Measurements from ENCODE around the gene FUT2. TPM values are rescaled to one million over a fixed set of nuclear protein-coding genes. Genes with fewer than 3 reads are reported as not detected.
"Not testable (repeated sequence)": the region's sequence is repeated elsewhere in the genome, so short reads cannot be mapped to it uniquely, and the experiment has no call there.

The FUT2 gene
- total and polyA plus RNA-seq, 2 experiments from 2014 or later, result 0.25 TPM; not detected in 1

DNA sequence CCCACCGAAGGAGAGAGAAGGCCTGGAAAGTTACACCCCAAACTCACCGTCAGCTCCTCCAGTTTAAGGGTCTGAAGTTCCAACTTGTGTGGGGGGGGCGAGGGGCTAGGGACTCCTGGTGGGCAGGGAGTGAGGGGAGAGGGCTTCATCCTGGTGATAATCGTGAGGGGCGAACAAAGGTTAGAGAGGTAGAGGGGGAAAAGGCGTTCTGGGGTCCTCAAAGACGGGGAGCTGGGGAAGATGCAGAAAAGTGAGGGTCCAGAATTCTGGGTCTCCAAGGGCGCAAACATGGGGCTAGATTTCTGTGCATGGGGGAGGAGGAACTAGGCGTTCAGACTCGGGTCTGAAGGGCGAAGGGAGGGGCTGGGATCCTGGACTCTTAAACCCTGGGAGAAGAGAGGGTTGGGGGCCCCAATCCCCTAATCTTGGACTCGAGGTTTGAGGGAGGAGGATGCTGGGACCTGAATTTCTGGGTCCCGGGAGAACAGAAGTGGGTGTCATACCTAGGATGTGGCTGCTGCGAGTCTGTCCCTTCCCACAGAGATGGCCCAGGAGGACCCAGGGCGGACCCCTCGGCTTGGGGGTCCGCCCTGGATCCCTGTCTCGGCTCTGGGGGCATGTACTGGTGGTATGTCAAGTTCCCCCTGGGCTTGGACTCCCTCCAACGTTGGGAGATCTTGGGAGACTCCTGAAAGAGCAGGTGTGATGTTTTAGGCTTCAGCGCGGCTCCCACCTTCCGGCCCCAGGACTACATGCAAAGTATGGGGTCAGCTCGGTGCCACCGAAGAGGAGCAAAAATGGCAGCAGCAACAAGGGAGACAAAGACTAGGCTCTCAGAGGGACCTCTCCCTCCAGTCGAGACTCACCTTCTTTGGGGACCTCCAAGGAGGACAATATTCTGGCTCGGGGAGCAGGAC is 19.2 kb downstream of the FUT2 start:
- Histone ChIP-seq H3K4me3 (peak overlapping the region; percentile 77), H3K4me2 (ENCODE audit: unreplicated experiment) (peak overlapping the region; percentile 89), H2AFZ (peak overlapping the region; percentile 88), H3K9ac (peak overlapping the region; percentile 83), H3K9me2 (ENCODE audit: insufficient read depth) (no peaks in the 10 kb centered on the region), H3K36me3 (ENCODE audit: low read depth) (no peaks in the 10 kb centered on the region), H3K4me1 (ENCODE audit: insufficient read depth) (peaks cover 24% of the 10 kb centered on the region), H3K9me3 (ENCODE audit: low read depth) (no peaks in the 10 kb centered on the region), H3K27me3 (replicated peaks; ENCODE audit: insufficient read depth) (no peaks in the 10 kb centered on the region), H3K27ac (peak overlapping the region; percentile 60), H4K20me1 (ENCODE audit: insufficient read depth) (no peaks in the 10 kb centered on the region), H3K79me2 (ENCODE audit: insufficient read depth) (0 out of 2 replicates have a peak, but pooled peaks cover 8% of the 10 kb centered on the region), H3F3A (ENCODE audit: insufficient read depth) (peaks cover 7% of the 10 kb centered on the region; the same call in 1 of the 2 replicates)
- no peak for DNase-seq
- in situ Hi-C loops (cut with MboI), result no loop called here
- 59 to 62% methylated on average over 26 of the region's 26 CpGs for WGBS, 2 experiments (ENCODE audit: low coverage in 1 of 2, low lambda C conversion rate in 2 of 2, missing lambda C conversion rate in 2 of 2)
- TF ChIP-seq EZH2 (IDR thresholded peaks at IDR 0.05; ENCODE audit: insufficient read depth, poor library complexity, severe bottlenecking) (no peak), EZH2phosphoT487 (IDR thresholded peaks at IDR 0.05; ENCODE audit: insufficient read depth, low read depth) (no peak)

DNA sequence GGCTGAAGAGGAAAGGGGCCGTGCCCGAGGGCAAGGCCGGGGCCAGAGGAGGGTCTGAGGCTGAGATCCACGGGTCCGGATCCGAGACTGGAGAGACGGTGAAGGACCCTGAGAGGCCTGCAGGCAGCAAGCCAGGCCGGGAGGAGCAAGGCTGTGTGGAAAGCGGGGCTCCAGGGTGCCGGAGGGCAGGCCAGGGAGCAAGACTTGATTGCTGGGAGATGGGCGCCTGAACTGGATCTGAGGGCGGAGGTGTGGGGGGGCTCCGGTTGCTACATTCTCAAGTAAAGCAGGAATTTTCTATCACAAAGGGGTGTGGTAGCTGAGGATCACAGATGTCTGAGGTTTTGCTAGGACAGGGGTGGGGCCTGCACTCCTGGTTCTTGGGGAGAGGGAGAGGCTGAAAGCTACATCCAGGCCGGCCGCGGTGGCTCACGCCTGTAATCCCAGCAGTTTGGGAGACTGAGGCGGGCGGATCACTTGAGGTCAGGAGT is 20.0 kb downstream of the FUT2 start:
- H3F3A ChIP-seq (ENCODE audit: insufficient read depth), result peaks cover 7% of the 10 kb centered on the region; the same call in 1 of the 2 replicates
- no peaks in the 10 kb centered on the region for H3K9me3 ChIP-seq (ENCODE audit: low read depth)
- DNase-seq, result peak; percentile 41
- peak overlapping the region; percentile 60 for H3K9ac ChIP-seq
- no peak for TF ChIP-seq EZH2phosphoT487 (IDR thresholded peaks at IDR 0.05; ENCODE audit: insufficient read depth, low read depth)
- TF ChIP-seq EZH2 (IDR thresholded peaks at IDR 0.05; ENCODE audit: insufficient read depth, poor library complexity, severe bottlenecking), result no peak
- H3K4me2 ChIP-seq (ENCODE audit: unreplicated experiment), result peak overlapping the region; percentile 89
- H3K4me1 ChIP-seq (ENCODE audit: insufficient read depth), result peaks cover 24% of the 10 kb centered on the region
- WGBS, 2 experiments (ENCODE audit: low coverage in 1 of 2, low lambda C conversion rate in 2 of 2, missing lambda C conversion rate in 2 of 2), result 27 to 29% methylated on average over 18 to 19 of the region's 19 CpGs
- H3K4me3 ChIP-seq, result peak overlapping the region; percentile 77
- no peaks in the 10 kb centered on the region for H3K27me3 ChIP-seq (replicated peaks; ENCODE audit: insufficient read depth)
- no peaks in the 10 kb centered on the region for H4K20me1 ChIP-seq (ENCODE audit: insufficient read depth)
- H3K9me2 ChIP-seq (ENCODE audit: insufficient read depth), result no peaks in the 10 kb centered on the region
- H3K36me3 ChIP-seq (ENCODE audit: low read depth), result no peaks in the 10 kb centered on the region
- H3K27ac ChIP-seq, result peak overlapping the region; percentile 38; the same call in 1 of the 2 replicates
- H3K79me2 ChIP-seq (ENCODE audit: insufficient read depth), result 0 out of 2 replicates have a peak, but pooled peaks cover 8% of the 10 kb centered on the region
- in situ Hi-C loops (cut with MboI), result no loop called here
- H2AFZ ChIP-seq, result peak overlapping the region; percentile 88

DNA sequence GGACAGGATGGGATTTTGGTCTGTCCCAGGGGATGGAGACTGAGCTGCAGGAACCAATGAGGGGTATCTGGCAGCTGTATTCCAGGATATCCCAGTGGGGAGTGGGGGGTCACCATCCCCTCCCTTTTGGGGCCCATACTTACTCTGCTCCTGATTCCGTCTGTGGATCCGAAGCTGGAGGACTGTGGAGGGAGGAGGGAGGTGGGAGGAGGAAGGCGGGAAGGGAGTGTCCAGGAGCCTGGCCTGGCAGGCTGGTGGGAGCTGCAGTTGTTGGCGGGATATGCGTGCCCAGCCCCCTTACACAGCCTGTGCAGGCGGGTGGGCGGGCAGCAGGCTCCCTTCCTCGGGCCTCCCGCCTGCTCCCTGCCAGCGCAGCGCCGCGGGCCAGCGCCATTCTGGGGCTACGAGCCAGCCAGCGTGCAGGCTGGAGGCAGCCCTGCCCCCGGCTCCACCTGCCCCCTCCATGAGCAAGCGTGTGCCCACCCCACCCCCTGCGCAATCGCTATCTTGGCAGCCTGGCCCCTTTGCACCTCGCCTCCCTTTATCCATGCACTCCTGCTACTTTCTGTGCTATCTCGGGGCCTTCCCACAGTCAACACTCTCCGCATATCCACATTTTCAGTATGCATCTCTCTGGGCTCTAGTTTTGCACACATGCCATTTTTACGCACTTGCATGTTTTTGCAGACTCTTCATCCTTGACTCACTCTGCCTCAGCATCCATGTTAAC is 21.0 kb downstream of the FUT2 start:
- DNase-seq, result peak; percentile 75
- Histone ChIP-seq H3K9me3 (ENCODE audit: low read depth) (no peaks in the 10 kb centered on the region), H3K27me3 (replicated peaks; ENCODE audit: insufficient read depth) (no peaks in the 10 kb centered on the region), H3K79me2 (ENCODE audit: insufficient read depth) (0 out of 2 replicates have a peak, but pooled peaks cover 8% of the 10 kb centered on the region), H3K36me3 (ENCODE audit: low read depth) (no peaks in the 10 kb centered on the region), H3K27ac (peak overlapping the region; percentile 38), H3F3A (ENCODE audit: insufficient read depth) (peaks cover 7% of the 10 kb centered on the region; the same call in 1 of the 2 replicates), H3K4me3 (peak overlapping the region; percentile 77), H3K9ac (peak overlapping the region; percentile 60), H4K20me1 (ENCODE audit: insufficient read depth) (no peaks in the 10 kb centered on the region), H3K4me2 (ENCODE audit: unreplicated experiment) (peak overlapping the region; percentile 89), H3K9me2 (ENCODE audit: insufficient read depth) (no peaks in the 10 kb centered on the region), H3K4me1 (ENCODE audit: insufficient read depth) (peaks cover 24% of the 10 kb centered on the region), H2AFZ (peak overlapping the region; percentile 88)
- 3 to 4% methylated on average over 8 to 22 of the region's 24 CpGs for WGBS, 2 experiments (ENCODE audit: low coverage in 1 of 2, low lambda C conversion rate in 2 of 2, missing lambda C conversion rate in 2 of 2)
- in situ Hi-C loops (cut with MboI), result no loop called here
- TF ChIP-seq EZH2 (IDR thresholded peaks at IDR 0.05; ENCODE audit: insufficient read depth, poor library complexity, severe bottlenecking), result no peak
- no peak for TF ChIP-seq EZH2phosphoT487 (IDR thresholded peaks at IDR 0.05; ENCODE audit: insufficient read depth, low read depth)

DNA sequence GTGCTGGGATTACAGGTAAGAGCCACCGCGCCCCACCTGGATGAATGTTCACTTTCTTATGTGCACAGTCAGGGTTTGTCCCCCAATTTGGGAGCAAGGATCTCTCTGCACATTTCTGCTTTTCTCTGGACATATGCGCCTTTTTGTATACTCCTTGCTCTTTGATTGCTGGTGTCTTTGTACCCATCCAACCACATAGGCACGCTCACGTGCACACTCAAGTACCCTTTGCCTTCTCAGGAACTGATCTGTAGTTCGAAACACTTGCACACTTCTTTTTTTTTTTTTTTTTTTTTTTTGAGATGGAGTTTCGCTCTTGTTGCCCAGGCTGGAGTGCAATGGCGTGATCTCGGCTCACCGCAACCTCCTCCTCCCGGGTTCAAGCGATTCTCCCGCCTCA is 22.3 kb downstream of the FUT2 start:
- H3K79me2 ChIP-seq (ENCODE audit: insufficient read depth); in situ Hi-C loops (cut with MboI); H3K36me3 ChIP-seq (ENCODE audit: low read depth); H4K20me1 ChIP-seq (ENCODE audit: insufficient read depth); H3F3A ChIP-seq (ENCODE audit: insufficient read depth); H3K9me3 ChIP-seq (ENCODE audit: low read depth); H3K4me2 ChIP-seq (ENCODE audit: unreplicated experiment); H2AFZ ChIP-seq; H3K9ac ChIP-seq; H3K27ac ChIP-seq; DNase-seq; H3K4me3 ChIP-seq; H3K27me3 ChIP-seq (replicated peaks; ENCODE audit: insufficient read depth); H3K9me2 ChIP-seq (ENCODE audit: insufficient read depth): not testable (repeated sequence)
- H3K4me1 ChIP-seq (ENCODE audit: insufficient read depth), result peaks cover 23% of the 10 kb centered on the region
- 91 to 96% methylated on average over 13 of the region's 13 CpGs for WGBS, 2 experiments (ENCODE audit: low coverage in 1 of 2, low lambda C conversion rate in 2 of 2, missing lambda C conversion rate in 2 of 2)
